Peyer's patch (tissue), 4 donors: Measurements from ENCODE around the gene CHCHD3.

Experiments
- POLR2A ChIP-seq, 2 donors: fragments of 450-650 bp; IDR thresholded peaks; one replicate each; pipeline ENCODE4 v1.5.1; 2017; ENCODE audit warnings: antibody characterized with exemption in 2 of 2, mild to moderate bottlenecking in 2 of 2, moderate library complexity in 2 of 2
- TF ChIP-seq, protein P1 (sequence below), 6 experiments: fragments of 450-650 bp in 4 of 6; fragments of 200-600 bp in 2 of 6; sonication (generic) in 1 of 6; IDR thresholded peaks; one replicate each; pipeline ENCODE4 v1.5.1; 2017 to 2019; ENCODE audit warnings: antibody characterized with exemption in 6 of 6, mild to moderate bottlenecking in 3 of 6, moderate library complexity in 1 of 6

DNA sequence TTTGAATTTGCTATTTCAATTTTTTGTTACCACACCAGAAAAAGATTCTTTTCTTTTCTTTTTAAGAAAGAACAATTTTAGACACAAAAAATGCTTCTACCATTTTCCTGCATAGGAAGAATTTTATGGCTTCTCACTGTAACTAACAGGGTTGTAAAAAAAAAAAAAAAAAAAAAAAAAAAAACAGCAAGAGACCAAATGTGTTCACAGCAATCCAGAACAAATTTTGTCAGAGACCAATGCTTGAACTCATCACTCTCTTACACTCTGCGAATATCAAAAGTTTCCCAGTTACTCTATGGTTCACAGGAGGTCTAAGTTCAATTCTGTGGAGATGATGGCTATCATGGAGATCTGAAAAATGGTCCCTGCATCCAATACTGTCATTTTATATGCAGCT, 84.4 kb downstream of the CHCHD3 start:
- TF ChIP-seq, protein P1, sequence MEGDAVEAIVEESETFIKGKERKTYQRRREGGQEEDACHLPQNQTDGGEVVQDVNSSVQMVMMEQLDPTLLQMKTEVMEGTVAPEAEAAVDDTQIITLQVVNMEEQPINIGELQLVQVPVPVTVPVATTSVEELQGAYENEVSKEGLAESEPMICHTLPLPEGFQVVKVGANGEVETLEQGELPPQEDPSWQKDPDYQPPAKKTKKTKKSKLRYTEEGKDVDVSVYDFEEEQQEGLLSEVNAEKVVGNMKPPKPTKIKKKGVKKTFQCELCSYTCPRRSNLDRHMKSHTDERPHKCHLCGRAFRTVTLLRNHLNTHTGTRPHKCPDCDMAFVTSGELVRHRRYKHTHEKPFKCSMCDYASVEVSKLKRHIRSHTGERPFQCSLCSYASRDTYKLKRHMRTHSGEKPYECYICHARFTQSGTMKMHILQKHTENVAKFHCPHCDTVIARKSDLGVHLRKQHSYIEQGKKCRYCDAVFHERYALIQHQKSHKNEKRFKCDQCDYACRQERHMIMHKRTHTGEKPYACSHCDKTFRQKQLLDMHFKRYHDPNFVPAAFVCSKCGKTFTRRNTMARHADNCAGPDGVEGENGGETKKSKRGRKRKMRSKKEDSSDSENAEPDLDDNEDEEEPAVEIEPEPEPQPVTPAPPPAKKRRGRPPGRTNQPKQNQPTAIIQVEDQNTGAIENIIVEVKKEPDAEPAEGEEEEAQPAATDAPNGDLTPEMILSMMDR (IDR thresholded peaks at IDR 0.05) = no peak
- no peak for TF ChIP-seq POLR2A (IDR thresholded peaks at IDR 0.05)
